ENCODE results near the gene PSMC4. TPM values are rescaled to one million over a fixed set of nuclear protein-coding genes. Genes with fewer than 3 reads are reported as not detected.

PSMC4 gene
- total and polyA plus RNA-seq, 12 donors: 64.1 to 111 (median 80.4) TPM

DNA sequence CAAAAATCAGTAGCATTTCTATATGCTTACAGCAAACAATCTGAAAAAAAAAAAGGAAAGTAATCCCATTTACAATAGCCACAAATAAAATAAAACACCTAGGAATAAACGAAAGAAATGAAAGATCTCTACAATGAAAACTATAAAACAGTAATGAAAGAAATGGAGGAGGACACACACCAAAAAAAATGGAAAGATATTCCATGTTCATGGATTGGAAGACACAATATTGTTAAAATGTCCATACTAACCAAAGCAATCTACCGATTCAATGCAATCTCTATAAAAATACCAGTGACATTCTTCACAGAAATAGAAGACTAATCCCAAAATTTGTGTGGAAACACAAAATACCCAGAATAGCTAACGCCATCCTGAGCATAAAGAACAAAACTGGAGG is 41.2 kb upstream of the PSMC4 start:
- Histone ChIP-seq H3K27ac (no peak overlapping the region), H3K4me1 (no peaks in the 10 kb centered on the region), H3K4me3 (no peak overlapping the region), H3K27me3 (peaks cover 0 to 94% (median 1%) of the 10 kb centered on the region in 7 donors), H3K9me3 (peaks cover 0 to 15% (median 0%) of the 10 kb centered on the region in 11 donors), H3K36me3 (no peaks in the 10 kb centered on the region)
- TF ChIP-seq, protein P1, sequence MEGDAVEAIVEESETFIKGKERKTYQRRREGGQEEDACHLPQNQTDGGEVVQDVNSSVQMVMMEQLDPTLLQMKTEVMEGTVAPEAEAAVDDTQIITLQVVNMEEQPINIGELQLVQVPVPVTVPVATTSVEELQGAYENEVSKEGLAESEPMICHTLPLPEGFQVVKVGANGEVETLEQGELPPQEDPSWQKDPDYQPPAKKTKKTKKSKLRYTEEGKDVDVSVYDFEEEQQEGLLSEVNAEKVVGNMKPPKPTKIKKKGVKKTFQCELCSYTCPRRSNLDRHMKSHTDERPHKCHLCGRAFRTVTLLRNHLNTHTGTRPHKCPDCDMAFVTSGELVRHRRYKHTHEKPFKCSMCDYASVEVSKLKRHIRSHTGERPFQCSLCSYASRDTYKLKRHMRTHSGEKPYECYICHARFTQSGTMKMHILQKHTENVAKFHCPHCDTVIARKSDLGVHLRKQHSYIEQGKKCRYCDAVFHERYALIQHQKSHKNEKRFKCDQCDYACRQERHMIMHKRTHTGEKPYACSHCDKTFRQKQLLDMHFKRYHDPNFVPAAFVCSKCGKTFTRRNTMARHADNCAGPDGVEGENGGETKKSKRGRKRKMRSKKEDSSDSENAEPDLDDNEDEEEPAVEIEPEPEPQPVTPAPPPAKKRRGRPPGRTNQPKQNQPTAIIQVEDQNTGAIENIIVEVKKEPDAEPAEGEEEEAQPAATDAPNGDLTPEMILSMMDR (IDR thresholded peaks at IDR 0.05): no peak
- 88 to 89% methylated on average over 3 of the region's 3 CpGs for WGBS, 2 donors
- DNase-seq: no peak
- intact Hi-C loops (cut with DNase I): no loop called here
- ATAC-seq: no peak

DNA sequence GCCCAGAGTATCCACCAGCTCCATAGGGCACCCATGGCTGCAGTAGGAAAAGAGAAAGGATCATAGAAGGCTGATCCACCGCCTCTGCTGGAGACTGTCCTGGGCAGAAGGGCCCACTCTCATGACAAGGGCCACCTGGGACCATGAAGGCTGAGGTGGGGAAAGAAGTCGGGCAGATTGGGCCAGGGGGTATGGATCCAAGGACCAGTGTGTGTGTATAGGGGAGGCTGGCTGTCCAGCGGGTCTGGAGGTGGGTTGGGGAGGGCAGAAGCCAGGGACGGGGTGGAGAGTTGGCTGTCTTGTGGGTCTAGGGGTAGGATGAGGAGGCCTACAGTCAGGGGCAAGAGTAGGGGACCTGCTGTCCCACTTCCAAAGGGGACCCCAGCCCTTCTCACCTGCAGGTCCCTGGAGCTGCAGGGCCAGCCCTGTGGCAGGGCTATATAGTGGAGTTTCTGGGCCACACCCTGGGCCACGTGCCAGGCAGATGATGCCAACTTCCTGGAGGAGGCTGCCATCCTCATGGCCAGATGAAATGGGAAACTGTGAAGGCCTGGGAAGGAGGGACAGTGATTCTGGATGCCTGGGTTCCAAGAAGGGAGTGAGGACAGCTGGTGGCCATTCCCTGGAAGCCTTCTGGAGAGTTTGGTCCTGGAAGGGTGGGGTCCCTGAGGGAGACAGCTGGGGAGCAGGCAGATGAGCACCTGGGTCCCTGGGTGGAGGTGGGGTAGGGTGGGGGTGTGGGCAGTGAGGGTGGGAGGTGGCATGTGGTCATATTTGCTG is 36.2 kb upstream of the PSMC4 start, which contains the start of gene FCGBP:
FCGBP (minus strand) TSS at position 51 of the 780 bp plus-strand sequence.
- no peak within 1 kb of the TSS for H3K4me3 ChIP-seq
- peaks cover 0 to 12% (median 4%) of the 10 kb centered on the region in 11 donors for H3K9me3 ChIP-seq
- H3K27me3 ChIP-seq: peaks cover 0 to 84% (median 9%) of the 10 kb centered on the region in 7 donors
- no peak within 1 kb of the TSS for H3K27ac ChIP-seq
- intact Hi-C loops (cut with DNase I): no loop called here
- peaks cover 0 to 29% (median 0%) of the 10 kb centered on the region in 9 donors for H3K4me1 ChIP-seq
- no peak for ATAC-seq
- DNase-seq: no peak
- 76 to 86% methylated on average over 5 of the region's 5 CpGs for WGBS, 2 donors
- TF ChIP-seq, protein P1 (IDR thresholded peaks at IDR 0.05): no peak
- no peaks in the 10 kb centered on the region for H3K36me3 ChIP-seq

DNA sequence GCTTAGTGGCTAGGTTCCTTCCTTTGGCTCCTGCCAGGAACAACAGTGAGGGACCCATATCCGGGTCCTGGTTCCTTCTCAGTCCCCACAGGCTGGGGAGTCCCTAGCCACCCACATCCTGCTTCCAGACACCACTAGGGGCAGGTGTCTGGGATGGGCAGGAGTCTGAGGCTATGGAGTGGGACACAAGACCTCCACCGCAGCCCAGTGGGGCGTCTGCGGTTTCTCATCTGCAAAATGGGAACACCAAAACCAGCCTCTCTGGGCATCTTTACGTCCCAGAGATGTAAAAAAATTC is 35.7 kb upstream of the PSMC4 start:
- no peak overlapping the region for H3K4me3 ChIP-seq
- H3K36me3 ChIP-seq: no peaks in the 10 kb centered on the region
- ATAC-seq (no peak), DNase-seq (no peak)
- 79 to 83% methylated on average over 5 of the region's 5 CpGs for WGBS, 2 donors
- H3K4me1 ChIP-seq: peaks cover 0 to 30% (median 0%) of the 10 kb centered on the region in 9 donors
- TF ChIP-seq, protein P1 (IDR thresholded peaks at IDR 0.05): no peak
- H3K9me3 ChIP-seq: peaks cover 0 to 15% (median 10%) of the 10 kb centered on the region in 11 donors
- no peak overlapping the region for H3K27ac ChIP-seq
- intact Hi-C loops (cut with DNase I): no loop called here
- H3K27me3 ChIP-seq: peaks cover 0 to 79% (median 9%) of the 10 kb centered on the region in 7 donors

DNA sequence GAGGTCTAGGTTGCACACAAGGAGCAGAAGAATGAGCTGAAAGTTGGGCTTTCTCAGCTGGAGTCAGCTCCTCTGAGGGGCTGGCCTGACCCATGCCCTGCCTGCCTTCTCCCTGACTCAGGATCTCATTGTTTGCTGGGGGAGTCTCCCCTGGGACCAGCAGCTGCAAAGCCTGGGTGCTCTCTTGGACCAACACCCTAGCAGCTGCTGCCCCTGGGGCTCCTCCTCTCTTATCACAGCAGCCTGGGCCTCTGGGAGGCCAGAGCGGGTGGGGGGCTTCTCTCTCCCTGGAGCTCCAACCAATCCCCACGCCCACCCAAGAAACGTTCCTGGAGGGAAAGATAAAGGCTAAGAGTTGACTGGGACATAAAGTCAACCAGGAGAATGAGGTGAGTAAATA is 34.9 kb upstream of the PSMC4 start:
- no peak for ATAC-seq
- Histone ChIP-seq H3K36me3 (no peaks in the 10 kb centered on the region), H3K4me3 (no peak overlapping the region), H3K9me3 (peaks cover 0 to 20% (median 10%) of the 10 kb centered on the region in 11 donors), H3K27ac (no peak overlapping the region), H3K27me3 (peaks cover 0 to 78% (median 9%) of the 10 kb centered on the region in 7 donors), H3K4me1 (peaks cover 0 to 35% (median 0%) of the 10 kb centered on the region in 9 donors)
- intact Hi-C loops (cut with DNase I): no loop called here
- DNase-seq: no peak
- WGBS, 2 donors: 19 to 30% methylated on average over 3 of the region's 3 CpGs
- TF ChIP-seq, protein P1 (IDR thresholded peaks at IDR 0.05): no peak

Measured in heart right ventricle (tissue), 16 donors.